Neural cell (in vitro differentiated cells): ENCODE measurements around the gene FAM8A1. TPM values are rescaled to one million over a fixed set of nuclear protein-coding genes. Genes with fewer than 3 reads are reported as not detected.

Experiments used
- H2AFZ ChIP-seq: fragments of 200-600, 300-800 bp; sonication (generic), shearing (Covaris generic); 2 replicates; pipeline ENCODE4 v1.6.0; 2014; ENCODE audit warnings: low read depth, mild to moderate bottlenecking, antibody characterized with exemption, low read length, moderate library complexity
- H3F3A ChIP-seq: fragments of 200-600 bp; shearing (Covaris generic); 2 replicates; pipeline ENCODE4 v1.6.1; 2016; ENCODE audit warnings: mild to moderate bottlenecking, moderate library complexity, mixed read lengths, antibody characterized with exemption, low read length; ENCODE audit not compliant: insufficient read depth, poor library complexity, severe bottlenecking
- H3K27ac ChIP-seq: fragments of 200-600, 300-800 bp; sonication (generic), shearing (Covaris generic); 2 replicates; pipeline ENCODE4 v1.5.1; 2014; ENCODE audit warnings: mild to moderate bottlenecking, low read length, moderate library complexity
- H3K27me3 ChIP-seq: fragments of 300-800, 200-600 bp; sonication (generic), shearing (Covaris generic); 2 replicates; pipeline ENCODE4 v1.6.0; 2014; ENCODE audit warnings: mild to moderate bottlenecking, low read depth, low read length, moderate library complexity; ENCODE audit not compliant: insufficient read depth
- H3K36me3 ChIP-seq: fragments of 300-800, 200-600 bp; sonication (generic), shearing (Covaris generic); 2 replicates; pipeline ENCODE4 v1.5.1; 2014; ENCODE audit warnings: mild to moderate bottlenecking, antibody characterized with exemption, low read length, moderate library complexity; ENCODE audit not compliant: insufficient read depth
- H3K4me2 ChIP-seq: fragments of 300-800, 200-600 bp; sonication (generic), shearing (Covaris generic); 2 replicates; pipeline ENCODE4 v1.6.0; 2014; ENCODE audit warnings: mild to moderate bottlenecking, low read length
- H3K4me3 ChIP-seq: fragments of 300-800, 200-600 bp; sonication (generic), shearing (Covaris generic); 2 replicates; pipeline ENCODE4 v1.5.1; 2014; ENCODE audit warnings: mild to moderate bottlenecking, low read length, moderate library complexity
- H3K79me2 ChIP-seq: fragments of 200-600 bp; shearing (Covaris generic); replicated peaks from 2 replicates; pipeline ENCODE4 v1.6.0; 2014; ENCODE audit warnings: mild to moderate bottlenecking, low read length, moderate library complexity; ENCODE audit not compliant: insufficient read depth
- H3K9ac ChIP-seq: fragments of 300-800, 200-600 bp; sonication (generic), shearing (Covaris generic); 2 replicates; pipeline ENCODE4 v1.6.1; 2016; ENCODE audit warnings: mild to moderate bottlenecking, low read length, mixed read lengths
- H3K9me2 ChIP-seq: fragments of 200-600 bp; shearing (Covaris generic); 2 replicates; pipeline ENCODE4 v1.6.1; 2016; ENCODE audit warnings: mild to moderate bottlenecking, low read length, mixed read lengths; ENCODE audit not compliant: insufficient read depth
- H3K9me3 ChIP-seq: fragments of 200-600, 300-800 bp; sonication (generic), shearing (Covaris generic); 2 replicates; pipeline ENCODE4 v1.6.1; 2016; ENCODE audit warnings: mild to moderate bottlenecking, mixed run types, low read length, moderate library complexity, mixed read lengths
- H4K20me1 ChIP-seq: fragments of 200-600 bp; shearing (Covaris generic); 2 replicates; pipeline ENCODE4 v1.6.1; 2016; ENCODE audit warnings: mild to moderate bottlenecking, mixed run types; ENCODE audit not compliant: insufficient read depth
- CTCF ChIP-seq: fragments of 450-650 bp; IDR thresholded peaks from 2 replicates; pipeline ENCODE4 v1.5.1; 2014; ENCODE audit warnings: antibody characterized with exemption, mild to moderate bottlenecking, moderate library complexity; ENCODE audit not compliant: poor library complexity, severe bottlenecking
- EP300 ChIP-seq: fragments of 450-650 bp; conservative IDR thresholded peaks from 2 replicates; pipeline ENCODE4 v1.6.1; 2014; ENCODE audit warnings: antibody characterized with exemption, mild to moderate bottlenecking, moderate library complexity; ENCODE audit not compliant: poor library complexity, severe bottlenecking
- EZH2 ChIP-seq: fragments of 200-600, 300-800 bp; shearing (Covaris generic), sonication (generic); IDR thresholded peaks from 2 replicates; pipeline ENCODE4 v1.6.1; 2014; ENCODE audit warnings: antibody characterized with exemption, low read length, borderline replicate concordance, mild to moderate bottlenecking; ENCODE audit not compliant: insufficient read depth, poor library complexity, severe bottlenecking
- MXI1 ChIP-seq: fragments of 450-650 bp; conservative IDR thresholded peaks from 2 replicates; pipeline ENCODE4 v1.6.1; 2014; ENCODE audit warnings: antibody characterized with exemption, mild to moderate bottlenecking; ENCODE audit not compliant: poor library complexity, severe bottlenecking
- POLR2AphosphoS5 ChIP-seq: IDR thresholded peaks from 2 replicates; pipeline ENCODE4 v1.6.1; 2012
- RAD21 ChIP-seq: fragments of 450-650 bp; conservative IDR thresholded peaks from 2 replicates; pipeline ENCODE4 v1.6.1; 2014; ENCODE audit warnings: antibody characterized with exemption, mild to moderate bottlenecking, moderate library complexity
- REST ChIP-seq: IDR thresholded peaks from 2 replicates; pipeline ENCODE4 v1.6.1; 2012; ENCODE audit warnings: borderline replicate concordance
- SMC3 ChIP-seq: fragments of 450-650 bp; conservative IDR thresholded peaks from 2 replicates; pipeline ENCODE4 v1.6.1; 2014; ENCODE audit warnings: antibody characterized with exemption, mild to moderate bottlenecking, moderate library complexity; ENCODE audit not compliant: poor library complexity
- TAF1 ChIP-seq: IDR thresholded peaks from 2 replicates; pipeline ENCODE4 v1.6.1; 2012; ENCODE audit warnings: low read depth
- polyA plus RNA-seq: library from polyadenylated mRNA; depleted of rRNA; stranded (reverse); fragments of >200 nt; gene quantifications from 2 replicates; pipeline ENCODE4 v1.2.3, GENCODE V29; 2014

The FAM8A1 gene
- polyA plus RNA-seq, 1 donor from 2014 or later = 48.0 TPM

- Histone ChIP-seq H3K9me2 (no peaks in the 10 kb centered on the region), H3K4me2 (no peak overlapping the region), H4K20me1 (no peaks in the 10 kb centered on the region), H2AFZ (no peak overlapping the region), H3K79me2 (peaks cover 26% of the 10 kb centered on the region), H3K27me3 (no peaks in the 10 kb centered on the region), H3K36me3 (no peaks in the 10 kb centered on the region), H3K9ac (no peak overlapping the region), H3K27ac (no peak overlapping the region), H3F3A (no peaks in the 10 kb centered on the region), H3K4me3 (peak overlapping the region; percentile 95), H3K9me3 (no peaks in the 10 kb centered on the region)
- TF ChIP-seq EP300 (no peak), SMC3 (no peak), REST (no peak), CTCF (no peak), RAD21 (no peak), MXI1 (no peak), TAF1 (no peak), EZH2 (no peak), POLR2AphosphoS5 (no peak)
Measured at GRCh38 chr6:17602888-17603287, 2.8 kb downstream of the FAM8A1 start.

- H3F3A ChIP-seq = no peaks in the 10 kb centered on the region
- no peaks in the 10 kb centered on the region for H3K9me2 ChIP-seq
- H3K9me3 ChIP-seq = no peaks in the 10 kb centered on the region
- H3K9ac ChIP-seq = no peak overlapping the region
- H2AFZ ChIP-seq = no peak overlapping the region
- no peaks in the 10 kb centered on the region for H4K20me1 ChIP-seq
- TF ChIP-seq TAF1 (no peak), REST (no peak), RAD21 (no peak), MXI1 (no peak), EZH2 (no peak), SMC3 (no peak), CTCF (no peak), POLR2AphosphoS5 (no peak), EP300 (no peak)
- peaks cover 18% of the 10 kb centered on the region for H3K79me2 ChIP-seq
- no peaks in the 10 kb centered on the region for H3K27me3 ChIP-seq
- H3K4me3 ChIP-seq = no peak overlapping the region
- no peaks in the 10 kb centered on the region for H3K36me3 ChIP-seq
- no peak overlapping the region for H3K27ac ChIP-seq
- no peak overlapping the region for H3K4me2 ChIP-seq
Measured at GRCh38 chr6:17606606-17607005, 6.5 kb downstream of the FAM8A1 start.
